Activated CD8-positive, alpha-beta T cell treated with anti-CD3 and anti-CD28 coated beads for 36 hours (primary cell): ENCODE measurements around the gene COL19A1. TPM values are rescaled to one million over a fixed set of nuclear protein-coding genes. Genes with fewer than 3 reads are reported as not detected.

Experiments
- ATAC-seq: fragments of 200-7000 bp; cut with Tn5 transposase; one replicate; pipeline ENCODE4 v1.10.0; 2021; ENCODE audit warnings: mild to moderate bottlenecking, moderate library complexity
- CTCF ChIA-PET: fragments of 350-600 bp; sonication (Branson Sonifier 250); formaldehyde crosslinking; loops from one replicate; lab custom pipeline; 2021; ENCODE audit warnings: antibody characterized with exemption; lab: Charles Lee
- POLR2A ChIA-PET: fragments of 350-600 bp; sonication (Branson Sonifier 250); formaldehyde crosslinking; loops from one replicate; lab custom pipeline; 2021; ENCODE audit warnings: antibody characterized with exemption; lab: Charles Lee
- DNase-seq: peaks from one replicate; pipeline ENCODE4 v3.0.0-alpha.2; 2020
- H3K27ac Mint-ChIP-seq: one replicate; pipeline ENCODE4 v1.8.0; 2021; ENCODE audit warnings: mild to moderate bottlenecking, mixed read lengths
- H3K27me3 Mint-ChIP-seq: one replicate; pipeline ENCODE4 v1.8.0; 2021; ENCODE audit warnings: mixed read lengths
- H3K36me3 Mint-ChIP-seq: one replicate; pipeline ENCODE4 v1.8.0; 2021; ENCODE audit warnings: low read depth, mixed read lengths
- H3K4me1 Mint-ChIP-seq: one replicate; pipeline ENCODE4 v1.8.0; 2021; ENCODE audit warnings: low read depth, mixed read lengths
- H3K4me3 Mint-ChIP-seq: one replicate; pipeline ENCODE4 v1.8.0; 2021; ENCODE audit warnings: mild to moderate bottlenecking, moderate library complexity, mixed read lengths
- H3K9me3 Mint-ChIP-seq: one replicate; pipeline ENCODE4 v1.8.0; 2021; ENCODE audit warnings: mixed read lengths
- CTCF ChIP-seq: fragments of 200-600 bp; IDR thresholded peaks from one replicate; pipeline ENCODE4 v1.8.0; 2022; ENCODE audit warnings: antibody characterized with exemption, mild to moderate bottlenecking
- intact Hi-C: fragments of 100-400 bp; cut with micrococcal nuclease; formaldehyde crosslinking; loops from one replicate; pipeline ENCODE4 v1.10.0; 2022
- total RNA-seq, 2 experiments: library from RNA; stranded (reverse); gene quantifications; one replicate each; pipeline ENCODE4 v1.2.3, GENCODE V29; 2021

The COL19A1 gene
- total RNA-seq, 2 experiments from 2014 or later: 0.14 TPM; not detected in 1

DNA sequence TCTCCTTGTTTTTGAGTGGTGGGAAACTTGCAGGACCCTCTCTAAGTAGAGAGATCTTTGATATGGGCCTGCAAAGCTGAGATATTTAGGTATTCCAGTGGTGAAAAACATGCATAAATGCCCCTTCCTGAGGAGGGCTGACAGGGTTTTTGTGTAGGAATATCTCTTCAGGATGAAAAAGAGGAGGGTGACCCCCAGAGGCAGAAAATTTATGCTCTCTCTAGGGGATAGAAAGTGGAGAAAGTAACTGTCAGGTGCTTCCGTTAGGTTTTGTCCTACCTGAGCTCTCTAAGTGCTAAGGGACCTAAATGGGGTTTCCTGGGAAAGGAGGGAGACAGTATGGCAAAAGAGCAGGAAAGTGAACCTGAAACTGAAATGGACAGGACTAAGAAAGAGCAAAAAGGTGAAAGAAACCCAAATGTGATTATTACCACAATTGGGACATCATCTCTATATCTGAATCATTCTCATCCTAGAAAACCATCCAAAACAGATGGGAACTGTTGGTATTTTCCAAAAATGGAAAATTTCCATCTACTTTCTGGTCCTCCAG lies 2.0 kb downstream of the COL19A1 start:
- TF ChIP-seq CTCF: no peak
- Mint-ChIP-seq H3K4me3 (peak overlapping the region; percentile 74), H3K4me1 (peaks cover 17% of the 10 kb centered on the region), H3K27ac (no peak overlapping the region), H3K27me3 (peaks cover 24% of the 10 kb centered on the region), H3K36me3 (no peaks in the 10 kb centered on the region), H3K9me3 (no peaks in the 10 kb centered on the region)
- ATAC-seq: no peak
- ChIA-PET POLR2A (no interaction called here), CTCF (interaction anchor here (0.7 to 1.7 kb wide), 2 partner anchors 9 to 10 kb away, joined by 3 to 7 read pairs; no protein-coding TSS in a partner anchor)
- intact Hi-C loops: no loop called here
- DNase-seq: no peak

- Mint-ChIP-seq H3K4me3 (no peak overlapping the region), H3K36me3 (no peaks in the 10 kb centered on the region), H3K27me3 (peaks cover 29% of the 10 kb centered on the region), H3K27ac (no peak overlapping the region), H3K9me3 (no peaks in the 10 kb centered on the region), H3K4me1 (peaks cover 17% of the 10 kb centered on the region)
- ChIA-PET CTCF (interaction anchor here (0.7 to 1.7 kb wide), 2 partner anchors 9 to 11 kb away, joined by 3 to 7 read pairs; no protein-coding TSS in a partner anchor), POLR2A (no interaction called here)
- no peak for ATAC-seq
- no peak for TF ChIP-seq CTCF
- DNase-seq: no peak
- intact Hi-C loops: no loop called here
Observed at GRCh38 chr6:69868961-69869360, 2.6 kb downstream of the COL19A1 start.

DNA sequence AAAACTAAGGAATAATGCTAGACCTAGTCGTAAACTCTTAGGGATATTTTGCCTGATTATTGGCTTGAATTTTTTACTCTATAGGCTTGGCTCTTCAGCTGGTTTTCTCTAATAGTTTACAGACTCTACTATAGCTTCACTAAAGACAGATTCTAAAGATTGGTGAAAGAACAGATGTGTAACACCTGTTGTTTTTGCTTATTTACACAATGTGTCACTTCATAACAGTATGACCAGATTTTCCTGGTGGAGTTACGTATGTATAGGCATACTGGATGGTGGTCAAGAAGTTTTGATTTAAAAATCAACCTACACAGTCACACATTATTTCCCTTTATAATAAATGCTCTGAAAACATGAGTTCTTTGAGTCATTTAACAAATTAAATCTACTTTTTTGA lies 4.8 kb downstream of the COL19A1 start:
- ATAC-seq: no peak
- H3K4me3 Mint-ChIP-seq: no peak overlapping the region
- H3K27me3 Mint-ChIP-seq: peaks cover 29% of the 10 kb centered on the region
- H3K27ac Mint-ChIP-seq: no peak overlapping the region
- ChIA-PET CTCF (no interaction called here), POLR2A (no interaction called here)
- no peak for TF ChIP-seq CTCF
- intact Hi-C loops: no loop called here
- no peaks in the 10 kb centered on the region for H3K9me3 Mint-ChIP-seq
- peaks cover 15% of the 10 kb centered on the region for H3K4me1 Mint-ChIP-seq
- no peaks in the 10 kb centered on the region for H3K36me3 Mint-ChIP-seq
- DNase-seq: no peak

DNA sequence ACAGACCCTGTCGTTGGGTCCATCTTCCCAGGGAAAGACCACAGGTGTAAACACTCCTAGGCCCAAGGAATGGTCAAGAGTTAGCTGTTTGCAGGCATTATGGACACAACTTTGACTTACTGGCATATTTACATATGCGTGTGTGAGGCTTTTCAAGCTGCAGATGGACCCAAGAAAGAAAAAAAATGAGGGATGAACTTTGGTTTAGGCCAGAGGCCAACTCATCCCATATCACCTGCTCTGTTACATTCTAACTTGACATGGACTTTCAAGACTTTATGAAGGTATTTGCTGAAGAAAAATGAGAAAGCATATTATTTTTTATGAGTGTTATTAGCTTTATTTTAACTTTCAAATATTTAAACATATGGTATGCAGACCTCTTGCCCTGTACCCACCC lies 6.9 kb downstream of the COL19A1 start:
- Mint-ChIP-seq H3K4me1 (peaks cover 2% of the 10 kb centered on the region), H3K36me3 (no peaks in the 10 kb centered on the region), H3K27ac (no peak overlapping the region), H3K27me3 (peaks cover 23% of the 10 kb centered on the region), H3K4me3 (no peak overlapping the region), H3K9me3 (no peaks in the 10 kb centered on the region)
- DNase-seq: no peak
- ChIA-PET CTCF (interaction anchor here (1.3 to 1.7 kb wide), 2 partner anchors 12 to 30 kb away, joined by 3 to 4 read pairs; no protein-coding TSS in a partner anchor), POLR2A (no interaction called here)
- TF ChIP-seq CTCF: no peak
- ATAC-seq: no peak
- intact Hi-C loops: no loop called here

DNA sequence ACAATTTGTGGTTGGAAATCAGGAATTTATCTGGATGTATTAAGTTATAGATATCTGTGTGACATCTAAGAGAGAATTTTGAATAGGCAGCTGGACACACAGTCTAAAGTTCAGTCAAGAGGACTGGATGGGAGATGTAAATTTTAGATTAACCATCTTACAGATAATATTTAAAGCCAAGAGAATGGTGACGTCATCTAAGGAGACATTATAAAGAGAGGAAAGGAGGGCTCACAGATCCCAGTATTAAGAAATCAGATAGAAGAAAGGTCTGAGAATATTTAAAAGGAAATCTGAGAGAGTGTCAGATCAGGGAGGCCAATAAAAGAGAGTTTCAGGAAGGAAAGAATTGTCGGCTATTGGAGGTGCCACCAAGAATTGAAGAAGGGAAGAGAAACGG lies 9.4 kb downstream of the COL19A1 start:
- H3K4me1 Mint-ChIP-seq: peaks cover 2% of the 10 kb centered on the region
- DNase-seq: no peak
- H3K36me3 Mint-ChIP-seq: no peaks in the 10 kb centered on the region
- no peak for TF ChIP-seq CTCF
- H3K4me3 Mint-ChIP-seq: no peak overlapping the region
- no peak for ATAC-seq
- H3K27ac Mint-ChIP-seq: no peak overlapping the region
- POLR2A ChIA-PET: no interaction called here
- H3K9me3 Mint-ChIP-seq: no peaks in the 10 kb centered on the region
- CTCF ChIA-PET: no interaction called here
- intact Hi-C loops: no loop called here
- H3K27me3 Mint-ChIP-seq: peaks cover 21% of the 10 kb centered on the region
